Fibroblast of peridontal ligament (primary cell): Measurements from ENCODE around the gene PDE4D.
"Not testable (repeated sequence)": the region's sequence is repeated elsewhere in the genome, so short reads cannot be mapped to it uniquely, and the experiment has no call there.

Experiments used
- DNase-seq: peaks from one replicate; pipeline ENCODE4 v3.0.0-alpha.2; 2010; ENCODE audit errors: extremely low read depth

Gene PDE4D

GRCh38 chr5:59005934-59006701, 887.4 kb downstream of the PDE4D start:
- DNase-seq = no peak

GRCh38 chr5:59003641-59004040, 889.9 kb downstream of the PDE4D start:
- no peak for DNase-seq

- no peak for DNase-seq
Observed at GRCh38 chr5:59003124-59003523, 890.4 kb downstream of the PDE4D start.

DNA sequence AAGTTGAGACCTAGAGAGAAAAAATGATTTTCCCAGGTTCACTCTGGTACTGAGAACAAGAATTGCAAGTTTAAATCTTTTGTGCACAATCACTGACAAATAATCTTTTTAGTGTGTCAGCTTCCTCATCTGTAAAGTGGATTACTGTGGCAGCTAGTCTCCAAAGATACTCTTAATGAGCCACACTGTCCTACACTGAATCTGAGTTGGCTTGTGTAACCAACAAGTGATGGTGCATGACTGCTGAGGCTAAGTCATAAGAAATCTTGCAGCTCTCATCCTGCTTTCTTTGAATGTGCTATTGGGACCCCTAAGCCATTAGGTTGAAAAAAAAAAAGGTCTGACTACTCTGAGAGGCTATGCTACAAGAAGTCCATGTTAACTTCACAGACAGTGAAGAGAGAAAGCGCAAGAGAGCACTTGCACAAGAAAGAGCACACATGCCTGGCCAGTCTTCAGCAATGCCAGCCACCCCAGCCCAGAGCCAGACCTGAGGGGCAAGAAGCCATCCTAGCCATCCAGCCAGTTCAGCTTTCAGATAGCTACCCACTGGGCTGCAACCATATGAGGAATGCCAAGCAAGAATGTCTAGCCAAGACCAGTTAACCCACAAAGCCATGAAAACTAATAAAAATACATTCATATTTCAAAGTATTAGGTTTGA, 891.2 kb downstream of the PDE4D start:
- no peak for DNase-seq

DNA sequence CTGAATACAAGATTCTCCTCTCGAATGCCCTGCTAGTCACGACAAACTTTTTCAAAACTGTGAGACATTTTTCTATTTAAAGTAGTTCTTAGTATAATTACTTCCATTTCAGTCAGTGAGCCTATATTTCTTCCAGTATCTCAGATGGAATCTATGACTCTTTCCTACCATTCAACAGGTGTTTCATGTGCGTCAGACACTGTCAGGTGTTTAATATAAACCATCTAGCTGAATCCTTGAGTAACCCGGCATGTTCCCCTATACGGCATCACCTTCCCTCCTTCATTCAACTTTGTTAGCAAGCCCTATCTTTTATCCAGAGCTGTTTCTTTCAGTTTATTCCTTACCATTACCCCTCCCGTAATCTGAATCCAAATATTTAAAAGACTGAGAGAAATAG, 891.8 kb downstream of the PDE4D start:
- DNase-seq = no peak

DNA sequence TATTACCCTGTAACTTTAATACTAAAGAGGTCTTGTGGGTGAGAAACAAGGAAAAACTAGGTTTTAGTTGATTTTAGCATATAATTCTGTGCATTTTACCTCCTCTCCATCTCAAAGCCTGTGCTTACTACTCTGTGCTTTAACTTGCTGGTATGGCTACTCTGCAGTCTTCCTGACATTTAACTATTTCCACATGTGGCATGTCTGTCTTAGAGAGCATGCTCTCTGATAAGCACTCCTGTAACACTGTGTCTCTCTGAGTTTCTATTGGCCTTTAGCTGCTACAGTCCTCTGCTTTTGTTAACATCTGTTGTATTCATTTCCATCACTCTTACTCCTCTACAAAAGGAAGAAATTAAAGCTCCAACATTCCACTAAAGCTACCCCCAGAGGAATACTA, 892.4 kb downstream of the PDE4D start:
- DNase-seq = peak; percentile 78

DNA sequence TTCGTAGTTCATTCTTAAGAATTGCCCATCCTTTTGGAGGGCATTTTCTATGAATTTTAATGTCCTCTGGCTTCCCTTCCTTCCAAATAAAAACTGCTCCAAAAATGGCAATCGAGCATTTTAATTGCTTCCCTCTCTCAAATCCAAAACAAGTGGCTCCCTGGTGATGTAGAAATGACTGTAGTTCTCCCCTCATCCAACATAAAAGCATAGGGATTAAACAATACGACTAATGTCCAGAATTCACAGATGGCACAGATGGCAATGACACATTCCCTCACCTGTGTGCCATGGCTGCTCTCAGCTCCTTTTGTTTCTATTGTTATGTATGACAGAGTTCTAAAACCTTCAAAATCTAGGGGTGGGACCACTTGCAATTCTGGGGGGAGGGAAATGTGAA, 893.3 kb downstream of the PDE4D start:
- DNase-seq = no peak

DNA sequence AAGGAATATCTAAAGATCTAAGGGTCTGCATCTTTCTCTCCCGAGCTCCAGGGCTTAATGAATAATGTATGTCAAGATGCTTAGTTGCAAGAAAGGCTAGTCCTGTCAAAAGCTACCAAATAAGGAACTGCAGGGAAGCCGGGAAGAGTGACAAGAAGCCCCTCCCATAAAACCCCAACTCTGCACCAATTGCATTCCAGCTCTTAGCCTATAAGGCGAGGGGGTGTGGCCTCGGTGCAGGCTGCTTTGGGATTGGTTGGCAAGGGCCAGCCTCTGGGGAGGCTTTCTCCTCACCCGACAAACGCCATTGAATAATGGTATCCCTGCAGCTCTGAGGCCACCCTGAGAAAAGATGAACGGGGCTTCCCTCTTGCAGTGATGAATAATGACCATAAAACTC, 893.7 kb downstream of the PDE4D start:
- DNase-seq = no peak

- DNase-seq = no peak
Observed at GRCh38 chr5:58998544-58998943, 895.0 kb downstream of the PDE4D start.

- not testable (repeated sequence) for DNase-seq
Observed at GRCh38 chr5:58995779-58996178, 897.7 kb downstream of the PDE4D start.

DNA sequence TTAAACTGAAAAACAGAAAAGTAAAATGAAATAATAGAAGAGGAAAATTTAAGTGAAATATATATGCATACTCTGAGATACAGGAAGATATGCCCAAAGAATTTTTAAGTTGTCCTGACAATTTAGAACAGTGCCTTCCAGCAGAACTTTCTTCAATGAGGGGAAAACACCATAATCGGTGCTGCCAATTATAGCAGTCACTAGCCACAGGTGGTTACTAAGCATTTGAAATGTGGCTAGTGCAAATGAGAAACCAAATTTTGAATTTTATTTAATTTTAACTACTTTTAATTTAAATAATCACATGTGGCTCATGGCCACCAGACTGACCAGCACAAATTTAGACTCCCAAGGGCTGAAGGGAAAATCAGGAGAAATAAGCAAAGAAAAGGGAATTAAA, 900.1 kb downstream of the PDE4D start:
- DNase-seq = no peak

- no peak for DNase-seq
Observed at GRCh38 chr5:58988938-58989337, 904.6 kb downstream of the PDE4D start.

GRCh38 chr5:58987193-58987592, 906.3 kb downstream of the PDE4D start:
- no peak for DNase-seq

GRCh38 chr5:58986281-58986680, 907.2 kb downstream of the PDE4D start:
- DNase-seq = no peak

DNA sequence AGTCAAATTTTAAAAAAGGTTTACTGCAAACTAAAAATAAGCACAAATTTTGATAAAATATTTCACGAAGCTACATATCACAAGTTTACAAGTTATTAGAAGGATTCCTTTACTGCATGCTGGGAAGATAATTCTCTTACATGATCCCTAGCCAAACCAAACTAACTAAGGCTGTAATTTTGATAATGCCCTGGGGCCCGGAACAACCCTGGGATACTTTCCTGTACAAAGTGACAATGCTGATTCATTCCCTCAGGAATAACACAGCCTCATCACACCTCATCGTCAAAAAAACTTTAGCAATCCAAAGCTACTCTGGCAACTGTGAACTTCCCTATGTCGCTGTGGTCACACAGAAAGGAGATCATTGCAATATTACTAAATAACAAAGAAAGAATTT, 907.8 kb downstream of the PDE4D start:
- DNase-seq = no peak

DNA sequence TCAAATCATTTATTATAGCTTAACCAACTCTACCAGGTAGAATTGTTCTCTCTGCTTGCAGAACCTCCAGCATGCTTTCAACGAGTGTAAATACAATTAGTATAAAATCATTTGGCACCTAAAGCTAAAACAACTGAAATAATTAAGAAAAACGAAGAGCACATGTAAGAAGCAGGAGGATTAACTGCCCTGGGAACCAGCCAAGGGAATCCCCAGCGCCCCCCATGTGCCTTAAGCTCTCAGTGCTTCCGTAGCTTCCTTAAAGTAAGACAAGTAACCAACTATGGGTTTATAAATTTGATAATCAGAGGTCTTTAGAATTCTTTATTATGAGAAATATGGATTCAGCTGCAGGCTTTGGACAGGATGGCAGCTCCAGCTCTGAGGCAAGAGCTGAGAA, 908.2 kb downstream of the PDE4D start:
- no peak for DNase-seq

GRCh38 chr5:58983526-58984452, 909.7 kb downstream of the PDE4D start:
- peak; percentile 17 for DNase-seq

DNA sequence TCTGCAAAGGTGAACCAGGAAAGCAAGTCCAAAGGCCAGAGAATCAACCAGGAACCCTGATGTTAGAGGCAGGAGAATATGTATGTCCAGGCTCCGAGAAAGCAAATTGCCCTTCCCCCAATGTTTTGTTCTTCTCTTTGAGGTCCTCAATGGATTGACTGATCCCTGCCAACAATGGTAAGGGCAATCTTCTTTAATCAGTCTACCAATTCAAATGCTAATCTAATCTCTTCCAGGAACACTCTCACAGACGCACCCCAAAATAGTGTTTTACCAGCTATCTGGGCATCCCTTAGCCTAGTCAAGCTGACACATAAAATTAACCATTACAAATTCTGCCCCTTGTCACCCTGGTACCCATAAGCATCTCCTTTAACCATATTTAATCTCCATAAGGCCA, 912.6 kb downstream of the PDE4D start:
- no peak for DNase-seq

- peak; percentile 33 for DNase-seq
Observed at GRCh38 chr5:58979090-58979489, 914.4 kb downstream of the PDE4D start.

DNA sequence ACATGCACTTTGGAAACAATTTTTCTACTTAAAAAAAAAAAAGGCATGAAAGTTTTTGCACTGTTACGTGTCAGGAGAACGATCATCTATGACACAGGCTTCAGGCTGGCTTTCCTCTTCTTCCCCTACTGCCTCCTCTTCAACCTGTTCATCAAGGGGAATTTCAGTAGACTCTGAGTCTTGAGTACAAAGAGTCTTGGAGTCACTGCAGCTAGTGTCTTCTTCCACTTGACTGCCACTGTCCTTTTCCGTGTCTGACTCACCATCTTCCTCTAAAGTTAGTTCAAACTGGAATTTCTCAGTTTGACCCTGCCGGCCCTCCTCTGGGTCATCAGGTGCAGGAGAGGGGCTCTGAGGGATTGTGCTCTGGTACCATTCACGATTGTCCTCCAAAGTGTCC, 918.9 kb downstream of the PDE4D start:
- DNase-seq = no peak

DNA sequence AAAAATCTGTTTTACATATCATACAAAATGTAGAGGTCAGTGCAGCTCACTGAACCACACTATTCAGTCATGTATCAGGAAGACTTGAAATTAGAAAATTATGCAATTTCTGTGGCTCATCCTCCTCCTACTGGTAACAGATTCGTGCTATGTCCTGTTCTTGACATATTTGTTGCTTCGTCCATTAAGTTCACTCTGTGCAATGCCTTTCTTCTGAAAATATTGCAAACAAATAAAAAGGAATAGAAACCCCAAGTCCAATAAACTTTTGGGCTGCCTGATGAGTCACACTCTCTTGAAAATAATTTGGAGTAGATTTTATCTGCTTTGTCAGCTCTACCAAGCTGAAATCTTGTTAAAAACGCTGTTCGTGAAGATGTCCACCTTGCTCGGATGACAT, 919.4 kb downstream of the PDE4D start:
- DNase-seq = no peak

DNA sequence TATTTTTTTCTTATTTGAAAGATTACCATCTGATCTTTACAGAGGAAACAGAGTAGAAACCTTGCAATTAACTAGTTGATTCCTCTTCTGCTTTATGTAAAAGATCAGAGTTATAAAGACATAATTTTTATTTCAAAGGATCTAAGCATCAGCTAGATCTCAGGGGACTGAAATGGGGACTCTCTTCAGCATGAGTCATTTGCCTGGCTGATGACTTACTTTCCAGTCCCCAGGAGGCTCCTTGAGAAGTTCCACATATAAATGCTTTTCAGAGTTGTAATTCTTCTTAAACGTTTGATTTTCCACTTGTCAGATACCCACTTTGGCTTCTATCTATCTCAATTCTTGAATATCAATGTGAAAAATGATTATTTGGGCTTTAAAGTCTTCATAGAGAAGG, 921.2 kb downstream of the PDE4D start:
- DNase-seq = peak; percentile 42

GRCh38 chr5:58970766-58971165, 922.8 kb downstream of the PDE4D start:
- no peak for DNase-seq
